ENCODE data around the gene HDAC4. TPM values are rescaled to one million over a fixed set of nuclear protein-coding genes. Genes with fewer than 3 reads are reported as not detected.

Gene HDAC4
- total RNA-seq, 1 experiment from 2014 or later: 32.0 TPM

DNA sequence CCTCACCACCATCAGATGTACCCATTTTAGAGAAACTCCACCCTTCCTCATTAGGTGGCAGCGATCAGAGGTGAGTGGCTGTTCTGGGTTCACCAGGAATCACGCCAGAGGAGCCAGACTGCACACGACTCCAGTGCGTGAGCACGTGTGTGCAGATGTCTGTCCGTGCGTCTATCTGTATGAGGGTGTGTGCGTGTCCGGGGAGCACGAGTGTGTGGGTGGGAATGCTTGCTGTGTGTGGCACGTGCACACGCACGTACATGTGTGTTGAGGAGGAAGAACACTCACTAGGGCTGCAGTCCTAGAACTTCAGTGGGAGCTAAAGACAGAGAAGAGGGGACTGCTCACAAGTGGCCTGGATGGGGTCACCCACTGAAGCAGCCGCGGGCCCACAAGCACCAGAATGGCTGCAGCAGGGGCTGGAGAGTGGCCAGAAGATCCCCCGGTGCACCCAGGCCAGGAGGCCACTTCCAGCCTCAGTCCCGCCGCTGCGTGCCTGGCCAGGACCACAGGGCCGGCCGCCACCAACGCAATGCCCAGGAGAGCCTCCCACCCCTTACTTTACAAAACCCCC lies 13.9 kb downstream of the HDAC4 start:
- no peak overlapping the region for H4K91ac ChIP-seq (ENCODE audit: insufficient read length, low read depth, low read length)
- DNase-seq: no peak
- H3K4ac ChIP-seq (ENCODE audit: low read depth, low read length): no peak overlapping the region
- H3K18ac ChIP-seq (ENCODE audit: insufficient read length, low read depth, low read length): no peak overlapping the region
- peaks cover 14% of the 10 kb centered on the region; the same call in 1 of the 2 replicates for H3K79me2 ChIP-seq (ENCODE audit: insufficient read depth, low read length)
- no peak overlapping the region for H2AK5ac ChIP-seq (ENCODE audit: insufficient read length, low read length)
- no peaks in the 10 kb centered on the region for H3K4me1 ChIP-seq (ENCODE audit: insufficient read depth, low read length)
- no peak overlapping the region for H3K56ac ChIP-seq (ENCODE audit: insufficient read length, low read depth, low read length)
- Mint-ChIP-seq H3K36me3 (ENCODE audit: insufficient read depth in 1 of 3, low read depth in 3 of 3) (peaks cover 14 to 23% (median 17%) of the 10 kb centered on the region in 3 experiments), H3K9me3 (no peaks in the 10 kb centered on the region; a peak in 1 of 5 replicates), H3K27ac (peak overlapping the region in 2 of 3 experiments; percentile 49 to 89; a peak in 3 of 7 replicates), H3K4me1 (peaks cover 28 to 35% of the 10 kb centered on the region in 2 experiments), H3K27me3 (ENCODE audit: low read depth) (no peaks in the 10 kb centered on the region), H3K4me3 (peak overlapping the region in 1 of 2 experiments; percentile 25; a peak in 1 of 5 replicates)
- H2BK12ac ChIP-seq (ENCODE audit: insufficient read length, low read depth, low read length): no peak overlapping the region
- WGBS (ENCODE audit: extremely low coverage, insufficient read length, low lambda C conversion rate): no CpG with 5 or more reads among the region's 22 CpGs
- no peak overlapping the region for H2BK120ac ChIP-seq (ENCODE audit: low read depth, low read length, poor library complexity, severe bottlenecking)
- H2BK20ac ChIP-seq (ENCODE audit: low read depth, low read length, poor library complexity, severe bottlenecking): no peak overlapping the region
- TF ChIP-seq, protein P1, sequence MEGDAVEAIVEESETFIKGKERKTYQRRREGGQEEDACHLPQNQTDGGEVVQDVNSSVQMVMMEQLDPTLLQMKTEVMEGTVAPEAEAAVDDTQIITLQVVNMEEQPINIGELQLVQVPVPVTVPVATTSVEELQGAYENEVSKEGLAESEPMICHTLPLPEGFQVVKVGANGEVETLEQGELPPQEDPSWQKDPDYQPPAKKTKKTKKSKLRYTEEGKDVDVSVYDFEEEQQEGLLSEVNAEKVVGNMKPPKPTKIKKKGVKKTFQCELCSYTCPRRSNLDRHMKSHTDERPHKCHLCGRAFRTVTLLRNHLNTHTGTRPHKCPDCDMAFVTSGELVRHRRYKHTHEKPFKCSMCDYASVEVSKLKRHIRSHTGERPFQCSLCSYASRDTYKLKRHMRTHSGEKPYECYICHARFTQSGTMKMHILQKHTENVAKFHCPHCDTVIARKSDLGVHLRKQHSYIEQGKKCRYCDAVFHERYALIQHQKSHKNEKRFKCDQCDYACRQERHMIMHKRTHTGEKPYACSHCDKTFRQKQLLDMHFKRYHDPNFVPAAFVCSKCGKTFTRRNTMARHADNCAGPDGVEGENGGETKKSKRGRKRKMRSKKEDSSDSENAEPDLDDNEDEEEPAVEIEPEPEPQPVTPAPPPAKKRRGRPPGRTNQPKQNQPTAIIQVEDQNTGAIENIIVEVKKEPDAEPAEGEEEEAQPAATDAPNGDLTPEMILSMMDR (conservative IDR thresholded peaks at IDR 0.05): no peak
- peaks cover 10% of the 10 kb centered on the region for H3K79me1 ChIP-seq (ENCODE audit: insufficient read depth, low read depth, low read length, poor library complexity, severe bottlenecking)
- no peak overlapping the region for H2AFZ ChIP-seq (ENCODE audit: low read length)
- H3K4me2 ChIP-seq (ENCODE audit: insufficient read depth, insufficient read length, low read length): no peak overlapping the region
- no peak overlapping the region for H3K23ac ChIP-seq (ENCODE audit: insufficient read length, low read depth, low read length)
- H4K8ac ChIP-seq (replicated peaks; ENCODE audit: insufficient read length, low read depth, low read length): no peak overlapping the region
- H3K27ac ChIP-seq (ENCODE audit: insufficient read length, low read depth, low read length): no peak overlapping the region
- H3K9me3 ChIP-seq (ENCODE audit: control insufficient read depth, low read depth, low read length): no peaks in the 10 kb centered on the region
- no peak overlapping the region for H2BK5ac ChIP-seq (ENCODE audit: insufficient read length, low read length)
- H3K23me2 ChIP-seq (ENCODE audit: insufficient read length, low read depth, low read length, poor library complexity, severe bottlenecking): no peaks in the 10 kb centered on the region
- no peaks in the 10 kb centered on the region for H4K20me1 ChIP-seq (ENCODE audit: control insufficient read depth, insufficient read depth, insufficient read length)
- no peak overlapping the region for H3T11ph ChIP-seq (ENCODE audit: low read length)
- H3K9ac ChIP-seq (ENCODE audit: extremely low read depth, insufficient read length, low read length): no peak overlapping the region
- no peak overlapping the region for H4K5ac ChIP-seq (ENCODE audit: insufficient read length, low read depth, low read length)
- no peaks in the 10 kb centered on the region for H3K27me3 ChIP-seq (ENCODE audit: insufficient read depth, low read length)
- H3K14ac ChIP-seq (ENCODE audit: insufficient read depth, low read length): no peak overlapping the region
- H2BK15ac ChIP-seq (ENCODE audit: low read depth, low read length): no peak overlapping the region
